Choroid plexus epithelial cell (primary cell): ENCODE results near the gene VAX1.

Experiments
- DNase-seq: peaks from one replicate; pipeline ENCODE4 v3.0.0-alpha.2; 2010; ENCODE audit warnings: low read depth
- H3K4me3 ChIP-seq: 2 replicates; pipeline ENCODE4 v1.5.1; 2011; ENCODE audit warnings: low read depth, mild to moderate bottlenecking, control low read depth, low read length, moderate library complexity
- TF ChIP-seq, protein P1 (sequence below): conservative IDR thresholded peaks from 2 replicates; pipeline ENCODE4 v1.5.1; 2011; ENCODE audit warnings: low read depth, mild to moderate bottlenecking, control low read depth, inconsistent platforms, low read length, moderate library complexity

VAX1 gene

DNA sequence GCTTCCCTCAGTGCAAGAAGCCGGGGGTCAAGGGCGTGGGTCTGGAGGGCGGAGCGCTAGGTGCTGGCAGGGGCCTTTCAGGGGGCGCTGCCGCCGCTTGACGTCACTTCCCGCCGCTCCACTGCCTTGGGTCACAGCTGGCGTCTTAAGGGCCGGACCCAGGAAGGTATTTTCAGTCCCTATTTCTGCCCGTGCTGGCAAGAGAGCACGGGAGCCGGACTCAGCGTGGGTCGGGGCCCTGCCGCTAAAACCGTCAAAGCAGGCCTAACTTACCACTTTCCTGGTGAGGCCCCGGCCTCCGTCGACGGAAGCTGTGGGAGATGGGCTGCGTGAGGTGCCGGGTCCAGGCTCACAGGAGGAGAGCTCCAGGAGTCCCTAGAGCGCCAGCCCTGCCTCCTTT is 12.0 kb downstream of the VAX1 start:
- TF ChIP-seq, protein P1, sequence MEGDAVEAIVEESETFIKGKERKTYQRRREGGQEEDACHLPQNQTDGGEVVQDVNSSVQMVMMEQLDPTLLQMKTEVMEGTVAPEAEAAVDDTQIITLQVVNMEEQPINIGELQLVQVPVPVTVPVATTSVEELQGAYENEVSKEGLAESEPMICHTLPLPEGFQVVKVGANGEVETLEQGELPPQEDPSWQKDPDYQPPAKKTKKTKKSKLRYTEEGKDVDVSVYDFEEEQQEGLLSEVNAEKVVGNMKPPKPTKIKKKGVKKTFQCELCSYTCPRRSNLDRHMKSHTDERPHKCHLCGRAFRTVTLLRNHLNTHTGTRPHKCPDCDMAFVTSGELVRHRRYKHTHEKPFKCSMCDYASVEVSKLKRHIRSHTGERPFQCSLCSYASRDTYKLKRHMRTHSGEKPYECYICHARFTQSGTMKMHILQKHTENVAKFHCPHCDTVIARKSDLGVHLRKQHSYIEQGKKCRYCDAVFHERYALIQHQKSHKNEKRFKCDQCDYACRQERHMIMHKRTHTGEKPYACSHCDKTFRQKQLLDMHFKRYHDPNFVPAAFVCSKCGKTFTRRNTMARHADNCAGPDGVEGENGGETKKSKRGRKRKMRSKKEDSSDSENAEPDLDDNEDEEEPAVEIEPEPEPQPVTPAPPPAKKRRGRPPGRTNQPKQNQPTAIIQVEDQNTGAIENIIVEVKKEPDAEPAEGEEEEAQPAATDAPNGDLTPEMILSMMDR, result no peak
- no peak overlapping the region for H3K4me3 ChIP-seq
- no peak for DNase-seq

DNA sequence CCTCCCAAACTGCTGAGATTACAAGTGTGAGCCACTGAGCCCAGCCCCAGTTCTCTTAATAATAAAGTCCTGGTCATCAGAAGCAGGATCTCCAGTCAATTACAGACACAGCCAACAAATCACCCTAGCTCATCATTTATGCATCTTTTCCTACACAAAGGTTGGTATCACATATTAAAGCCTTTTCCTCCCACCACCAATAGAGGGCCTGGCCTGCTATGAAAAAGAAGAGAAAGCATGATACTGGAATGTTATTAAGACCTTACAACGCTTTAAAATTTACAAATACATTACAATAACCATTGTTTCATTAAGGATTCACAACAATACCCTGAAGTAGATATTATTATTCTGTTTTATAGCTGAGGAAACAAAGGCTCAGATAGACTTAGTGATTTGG is 25.9 kb downstream of the VAX1 start:
- no peak overlapping the region for H3K4me3 ChIP-seq
- peak; percentile 20 for DNase-seq
- TF ChIP-seq, protein P1, result peak; percentile 53

DNA sequence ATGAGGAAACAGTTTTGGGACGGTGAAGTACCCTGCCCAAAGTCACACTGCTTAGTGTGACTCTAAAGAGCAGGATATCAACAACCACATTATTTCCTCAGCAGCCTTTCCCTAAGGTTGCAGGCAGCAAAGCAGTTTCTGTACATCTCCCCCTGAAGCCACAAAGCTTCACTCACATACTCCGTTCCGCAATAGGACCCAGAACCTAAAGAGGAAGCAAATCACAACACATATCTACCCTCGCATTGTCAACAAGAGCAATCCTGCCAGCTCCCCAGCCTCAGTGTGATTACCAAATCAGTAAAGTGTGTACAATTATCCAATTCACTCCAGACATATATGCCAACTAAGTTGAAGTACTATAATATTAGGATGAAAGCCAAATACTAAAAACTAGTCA is 30.8 kb downstream of the VAX1 start:
- DNase-seq, result no peak
- no peak overlapping the region for H3K4me3 ChIP-seq
- TF ChIP-seq, protein P1, result no peak

DNA sequence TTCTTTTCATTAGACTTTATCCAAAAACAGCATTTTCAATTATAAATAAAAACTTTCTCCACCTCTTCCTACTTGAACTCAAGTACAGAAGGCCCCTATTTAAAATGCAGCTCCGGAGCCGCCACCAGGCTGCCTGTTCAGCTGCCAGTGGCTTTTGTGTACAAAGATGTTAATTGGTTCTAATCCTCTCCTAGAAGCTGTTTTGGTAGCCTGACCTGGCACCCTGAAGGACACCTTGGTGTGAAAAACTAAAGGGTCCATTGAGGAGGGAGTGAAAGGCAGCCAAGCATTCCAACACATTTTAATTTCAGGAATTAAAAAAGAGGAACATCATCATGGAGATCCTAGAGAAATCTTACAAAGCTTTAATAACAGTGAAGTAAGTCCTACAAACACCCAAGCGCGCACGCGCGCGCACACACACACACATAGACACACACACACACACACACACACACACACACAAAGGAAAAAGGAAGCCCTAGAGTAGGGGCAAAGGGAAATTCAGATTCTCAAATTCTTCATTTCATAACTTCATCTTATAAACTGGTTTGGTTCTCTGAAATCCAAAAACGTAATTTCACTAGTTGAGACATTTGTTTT is 41.4 kb downstream of the VAX1 start:
- TF ChIP-seq, protein P1, result no peak
- H3K4me3 ChIP-seq, result no peak overlapping the region
- no peak for DNase-seq

DNA sequence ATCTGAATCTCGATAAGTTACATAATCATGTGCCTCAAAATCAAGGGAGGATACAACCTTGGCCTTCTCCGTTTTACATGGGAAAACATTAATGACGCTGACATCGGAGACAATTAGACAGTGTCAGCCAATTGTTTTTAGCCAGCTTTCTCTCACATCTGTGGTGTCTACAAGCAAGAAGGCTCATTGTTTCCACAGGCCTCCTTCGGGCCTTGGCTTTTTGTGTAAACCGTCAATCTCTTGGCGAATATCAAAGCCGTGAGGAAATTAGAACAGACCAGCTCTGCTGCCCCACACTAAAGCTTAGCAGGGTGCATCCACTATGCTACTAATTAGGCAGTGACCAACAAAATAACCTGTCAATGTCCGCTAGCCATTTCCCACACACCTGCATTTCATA is 43.2 kb downstream of the VAX1 start:
- DNase-seq, result no peak
- TF ChIP-seq, protein P1, result no peak
- H3K4me3 ChIP-seq, result no peak overlapping the region

DNA sequence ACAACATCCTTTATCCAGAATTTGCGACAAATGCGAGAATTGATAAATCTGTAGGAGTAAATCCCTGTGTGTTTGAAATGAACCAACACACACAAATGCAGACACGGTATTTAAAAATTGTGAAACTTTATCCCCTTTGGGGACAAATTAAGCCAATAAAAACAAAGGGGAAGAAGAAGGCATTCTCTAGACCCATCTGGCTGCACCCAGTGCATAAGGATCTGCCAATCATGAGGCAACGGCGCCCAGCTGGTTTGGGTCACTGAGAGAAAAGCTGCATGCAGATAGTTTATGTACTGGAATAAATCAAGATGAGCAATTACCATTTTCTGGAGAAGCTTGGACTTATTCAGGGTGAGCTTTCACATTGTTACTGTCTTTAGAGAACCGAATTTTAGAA is 45.7 kb downstream of the VAX1 start:
- DNase-seq, result no peak
- TF ChIP-seq, protein P1, result no peak
- no peak overlapping the region for H3K4me3 ChIP-seq

DNA sequence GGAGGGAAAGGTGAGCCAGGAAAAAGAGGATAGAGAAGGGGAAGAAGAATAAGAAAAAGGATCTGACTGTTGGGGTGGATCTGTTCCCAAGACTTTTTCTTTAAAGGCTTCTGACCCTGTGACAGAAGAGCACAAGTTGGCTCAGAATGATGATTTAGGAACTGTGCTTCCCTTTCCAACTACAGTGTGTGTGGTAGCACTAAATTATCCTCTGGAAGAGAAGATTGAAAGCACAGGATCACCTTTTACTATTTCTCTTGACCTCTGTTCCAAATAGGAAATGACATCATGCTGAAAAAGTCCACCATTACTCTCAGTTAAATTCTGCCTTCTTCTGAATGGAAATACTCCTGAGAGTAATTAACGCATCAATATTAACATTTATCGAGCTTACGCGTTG is 47.2 kb downstream of the VAX1 start:
- TF ChIP-seq, protein P1, result no peak
- no peak for DNase-seq
- no peak overlapping the region for H3K4me3 ChIP-seq
